NCI-H69 (cell line): ENCODE measurements around the gene TC2N.
"Not testable (repeated sequence)": the region's sequence is repeated elsewhere in the genome, so short reads cannot be mapped to it uniquely, and the experiment has no call there.

ENCODE experiments used
- DNase-seq: peaks from one replicate; lab custom pipeline; 2025; lab: John Stamatoyannopoulos, UW

Gene TC2N

DNA sequence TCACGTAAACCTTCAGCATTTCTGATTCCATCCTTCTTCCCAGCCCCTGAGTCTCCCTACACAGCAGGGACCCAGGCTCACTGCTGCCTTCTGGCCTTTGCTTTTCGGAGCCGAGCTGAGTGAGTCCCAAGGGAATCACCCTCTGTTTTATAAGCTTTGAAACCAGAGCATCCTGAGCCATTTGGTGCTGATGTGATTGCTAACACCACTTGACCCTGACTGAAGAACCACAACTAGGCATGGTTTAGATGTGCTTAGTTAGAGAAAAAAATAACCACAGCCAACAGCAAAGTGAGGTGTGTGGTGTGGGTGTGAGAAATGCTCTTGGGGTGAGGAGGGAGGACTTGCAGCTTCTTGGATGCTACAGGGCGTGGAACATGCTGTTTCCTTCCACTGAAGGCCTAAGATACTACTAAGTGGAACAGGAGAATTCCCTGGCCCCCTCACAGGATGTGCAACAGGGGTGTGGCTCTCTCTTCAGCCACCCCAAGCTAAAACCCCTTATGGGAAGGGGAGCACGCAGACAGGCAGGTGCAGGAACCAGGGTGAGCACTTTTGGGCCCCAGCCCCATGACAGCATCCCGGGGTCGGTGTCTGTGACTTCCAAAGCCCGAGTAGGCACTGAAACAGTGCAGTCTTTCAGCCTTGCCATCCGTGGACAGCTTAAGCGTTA is at the start of gene TC2N:
Gene TC2N, minus strand, starts transcription at position 221 of the 673 bp plus-strand sequence. CDS start 53,767 bp downstream, outside the sequence.
- no peak for DNase-seq

- DNase-seq, result no peak
Measured at GRCh38 chr14:91912035-91912434, 44.7 kb upstream of the TC2N start.

DNA sequence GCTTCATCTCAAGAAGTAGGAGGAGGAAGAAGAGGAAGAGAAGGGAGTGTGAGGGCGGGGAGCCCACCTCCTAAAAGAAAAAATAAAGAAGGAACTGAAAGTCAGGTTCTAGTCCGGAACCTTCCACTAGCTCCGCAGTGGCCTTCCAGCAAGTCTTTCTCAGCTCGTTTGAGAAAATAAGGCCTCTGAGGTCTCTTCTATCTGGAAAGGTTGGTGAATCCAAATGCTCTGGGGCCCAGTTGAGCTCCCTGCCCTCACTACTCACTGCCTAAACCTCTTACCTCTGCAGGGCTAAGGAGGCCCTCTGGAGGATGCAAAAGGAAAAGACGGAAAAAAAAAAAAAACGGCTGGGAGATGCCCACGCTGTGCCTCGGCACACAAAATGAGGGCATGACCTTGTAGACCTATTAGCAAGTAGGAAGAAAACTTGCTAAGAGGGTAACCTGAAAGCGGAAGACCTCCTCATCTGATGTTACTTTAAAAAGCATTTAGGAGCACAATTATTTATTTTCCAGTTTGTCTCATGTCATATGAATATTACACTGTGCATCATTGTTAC is 44.2 kb upstream of the TC2N start:
- DNase-seq, result peak; percentile 55

DNA sequence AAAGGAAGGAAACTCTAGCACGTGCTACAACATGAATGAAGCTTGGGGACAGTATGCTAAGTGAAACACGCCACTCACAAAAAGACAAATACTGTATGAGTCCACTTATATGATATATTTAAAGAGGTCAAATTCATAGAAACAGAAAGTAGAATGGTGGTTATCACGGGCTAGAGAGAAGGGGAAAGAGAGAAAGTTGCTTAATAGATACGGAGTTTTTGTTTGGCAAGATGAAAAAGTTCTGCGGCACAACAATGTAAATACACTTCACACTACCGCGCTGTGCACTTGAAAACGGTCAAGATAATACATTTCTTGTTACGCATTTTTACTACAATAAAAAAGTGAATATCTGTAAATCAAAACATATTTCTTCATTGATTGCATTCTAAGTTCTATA is 42.9 kb upstream of the TC2N start:
- no peak for DNase-seq

DNA sequence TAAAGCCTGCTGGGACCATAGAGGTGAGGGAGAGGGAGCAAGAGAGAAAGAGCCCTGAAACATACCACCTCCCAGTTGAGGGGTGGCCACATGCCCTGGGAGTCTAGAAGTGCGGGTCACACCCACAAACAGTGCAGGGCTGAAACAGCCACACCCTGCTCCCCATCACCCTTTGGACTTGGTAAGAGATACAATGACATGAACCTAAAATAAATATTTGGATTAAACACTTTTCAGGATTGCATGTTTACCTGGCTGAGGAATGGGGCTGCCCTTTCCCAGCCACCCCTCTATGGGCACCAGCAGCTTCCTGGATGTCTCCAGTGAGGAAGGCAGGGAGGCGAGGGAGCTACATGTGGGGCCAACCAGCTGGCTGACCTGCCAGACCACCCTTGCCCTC is 39.0 kb upstream of the TC2N start:
- DNase-seq, result no peak

DNA sequence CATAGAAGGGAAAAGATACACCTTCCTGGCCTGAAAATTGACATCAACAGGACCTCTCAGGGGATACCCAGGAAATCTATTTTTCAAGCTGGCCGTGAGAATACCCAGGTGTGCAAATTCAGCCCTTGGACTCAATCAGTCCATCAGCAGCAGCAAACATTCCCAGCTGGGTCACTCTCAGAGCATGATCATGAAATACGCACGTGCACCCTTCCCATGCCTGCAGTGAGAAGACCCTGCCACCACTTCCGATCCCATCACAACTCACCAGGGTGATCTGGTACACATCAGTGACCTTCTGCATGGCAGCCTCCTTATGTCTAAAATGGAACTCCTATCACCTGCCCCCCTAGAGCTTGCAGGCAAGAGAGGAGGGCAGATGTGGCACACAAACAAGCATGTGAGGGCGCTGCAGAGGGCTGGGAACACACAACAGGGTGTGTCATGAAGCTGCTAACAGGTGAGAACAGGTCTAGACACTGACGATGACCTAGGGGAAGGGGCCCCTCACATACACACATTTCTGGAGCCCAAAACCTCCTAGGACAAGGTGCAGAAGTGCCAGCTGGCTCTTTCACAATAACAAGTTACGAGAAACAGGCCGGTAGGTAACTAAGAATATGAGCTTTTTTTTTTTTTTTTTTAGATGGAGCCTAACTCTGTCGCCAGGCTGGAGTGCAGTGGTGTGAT is 37.8 kb upstream of the TC2N start:
- no peak for DNase-seq

DNA sequence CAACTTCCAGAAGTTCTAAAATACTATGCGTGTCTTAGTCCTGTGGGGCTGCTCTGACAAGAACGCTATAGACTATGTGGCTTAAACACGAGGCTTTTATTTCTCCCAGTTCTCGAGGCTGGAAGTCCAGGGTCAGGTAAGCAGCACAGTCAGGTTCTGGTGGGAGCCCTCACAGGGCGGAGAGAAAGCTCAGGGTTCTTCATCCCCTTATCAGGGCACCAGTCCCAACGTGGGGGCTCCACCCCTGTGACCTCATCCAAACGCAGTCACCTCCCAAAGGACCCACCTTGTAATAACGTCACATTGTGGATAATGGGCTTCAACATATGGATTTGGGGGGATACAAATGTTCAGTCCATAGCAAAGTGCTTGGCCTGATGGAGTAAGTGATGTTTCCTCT is 37.1 kb upstream of the TC2N start:
- DNase-seq, result no peak

- no peak for DNase-seq
Measured at GRCh38 chr14:91903070-91903469, 35.7 kb upstream of the TC2N start.

DNA sequence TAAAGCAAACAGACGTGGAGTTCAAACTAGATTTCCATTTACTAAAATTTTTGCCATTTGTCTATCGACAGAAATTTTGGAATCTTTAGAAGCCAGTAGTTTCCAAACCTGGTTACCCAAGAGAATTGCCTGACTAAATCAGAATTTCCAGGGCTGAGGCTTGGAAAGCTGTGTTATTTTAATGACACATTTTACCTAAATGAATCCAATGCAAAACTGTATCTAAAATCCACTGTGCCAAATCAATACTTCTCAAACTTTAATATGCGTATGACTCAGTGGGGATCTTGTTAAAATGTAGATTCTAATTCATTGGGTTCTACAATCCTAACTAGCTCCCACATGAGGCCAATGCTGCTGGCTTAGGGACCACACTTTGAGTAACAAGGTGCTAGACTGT is 35.0 kb upstream of the TC2N start:
- no peak for DNase-seq

DNA sequence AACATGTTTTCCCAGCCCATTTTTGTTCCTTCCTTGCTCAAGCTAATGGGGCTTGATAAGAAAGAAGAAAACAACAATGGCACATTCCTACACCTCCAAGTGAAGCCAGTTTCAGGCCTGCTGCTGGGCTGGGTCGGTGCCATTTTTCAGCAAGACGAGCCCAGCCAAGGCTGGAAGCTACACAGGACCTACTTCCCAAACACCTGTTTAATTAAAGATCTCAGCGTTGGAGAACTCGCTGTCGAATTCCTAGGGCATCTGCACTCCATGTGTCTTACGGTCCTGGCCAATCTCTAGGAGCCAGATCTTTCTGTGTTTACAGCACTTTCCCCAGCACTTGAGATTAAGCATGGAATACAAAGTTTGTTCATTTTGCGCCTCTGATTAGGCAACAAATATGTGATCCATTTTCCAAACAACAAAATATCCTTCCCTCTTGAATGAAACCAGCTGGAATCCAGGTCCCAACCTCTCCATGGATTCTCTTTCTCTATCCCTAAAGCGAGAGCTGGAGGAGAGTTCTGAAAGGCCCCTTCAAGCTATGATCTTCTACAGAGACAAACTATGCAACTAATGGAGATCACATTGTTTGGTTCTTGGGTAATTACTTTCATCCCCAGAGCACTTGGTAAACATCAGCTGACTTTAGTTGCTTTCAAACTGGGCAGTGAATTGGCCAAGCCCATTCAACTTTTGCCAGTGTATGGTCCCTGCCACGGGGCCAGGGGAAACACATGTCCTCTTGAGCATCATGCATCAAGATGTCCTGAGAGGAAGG is 34.3 kb upstream of the TC2N start:
- DNase-seq, result no peak

DNA sequence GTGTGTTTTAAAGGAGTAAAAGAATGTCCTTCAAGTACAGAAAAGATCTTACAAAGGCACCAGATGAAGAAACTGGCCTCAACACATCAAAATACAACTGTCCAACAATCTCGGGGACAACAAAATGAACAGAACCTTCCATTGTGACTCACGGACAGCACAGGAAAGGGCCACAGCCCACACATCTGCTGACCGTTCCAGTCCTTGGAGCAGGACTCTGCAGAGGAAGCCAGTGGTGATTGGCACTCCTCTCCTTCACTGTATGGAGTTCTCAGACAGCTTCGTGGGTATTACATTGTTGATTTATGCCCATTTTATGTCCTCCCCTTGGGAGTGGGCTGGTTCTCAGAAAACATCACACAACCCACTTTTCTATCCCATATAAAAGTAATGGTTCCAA is 32.5 kb upstream of the TC2N start:
- no peak for DNase-seq

DNA sequence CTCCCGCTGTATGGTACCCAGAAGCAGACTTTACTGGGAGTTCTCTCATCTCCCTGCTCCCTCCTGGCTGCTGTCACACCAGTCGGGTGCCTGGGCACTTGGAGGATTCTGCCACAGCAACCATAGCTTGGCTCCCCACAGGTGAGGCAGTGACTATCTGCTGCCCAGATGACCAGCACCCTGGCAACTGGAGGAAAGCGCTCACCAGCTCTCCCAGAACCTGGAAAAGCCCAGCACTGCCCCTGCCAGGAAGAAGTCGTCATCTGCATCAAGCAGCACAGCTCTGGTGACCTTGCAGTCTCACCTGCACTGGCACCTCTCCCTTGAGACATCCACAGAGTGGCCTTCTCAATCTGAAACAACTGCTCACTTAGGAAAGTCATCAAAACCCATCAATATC is 31.9 kb upstream of the TC2N start:
- DNase-seq, result peak; percentile 13

DNA sequence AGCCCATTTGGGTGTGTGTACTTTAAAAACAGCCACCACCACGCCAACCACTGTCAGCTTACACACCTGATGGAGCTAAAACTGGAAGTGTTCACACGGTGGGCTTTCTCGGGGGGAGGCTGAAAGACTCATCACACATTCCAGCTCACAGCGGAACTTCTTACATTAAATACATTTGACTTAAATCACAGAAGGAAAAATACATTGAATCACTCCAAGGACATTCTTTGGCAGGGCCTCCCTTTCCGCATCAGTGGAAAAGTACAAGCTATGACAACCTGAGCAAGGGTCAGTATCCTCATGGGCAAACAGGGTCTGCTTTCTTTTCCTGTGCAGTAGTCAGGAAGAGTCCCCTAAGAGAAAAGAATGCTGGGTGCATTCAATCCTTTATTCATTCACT is 31.0 kb upstream of the TC2N start:
- no peak for DNase-seq

- not testable (repeated sequence) for DNase-seq
Measured at GRCh38 chr14:91897716-91898115, 30.4 kb upstream of the TC2N start.

DNA sequence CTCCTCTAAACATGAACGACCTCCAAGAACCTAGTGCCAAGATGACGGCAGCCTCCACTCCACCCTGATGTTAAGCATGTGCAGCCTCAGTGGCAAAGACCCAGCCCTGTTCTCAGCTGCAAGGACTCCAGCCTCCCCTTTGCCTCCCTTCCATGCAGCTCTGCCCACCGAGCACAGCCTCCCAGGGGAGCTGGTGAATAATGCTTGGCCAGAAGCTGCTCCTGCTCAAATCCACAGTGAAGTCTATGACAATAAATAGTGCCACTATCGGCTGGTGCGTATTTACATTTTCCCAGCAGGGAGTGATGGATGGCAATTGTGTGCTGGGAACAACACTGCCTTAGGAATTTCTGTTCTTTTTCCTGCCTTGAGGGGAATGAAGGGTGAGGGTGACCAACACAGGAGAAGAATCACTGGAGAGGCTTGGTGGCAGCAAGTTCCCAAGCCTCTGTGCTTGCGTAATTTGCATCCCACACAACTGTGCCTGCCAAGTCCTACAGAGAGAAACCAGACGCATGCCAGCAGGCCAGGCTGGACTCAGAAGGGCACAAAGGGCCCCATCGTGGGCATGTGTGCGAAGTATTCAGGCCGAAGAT is 29.9 kb upstream of the TC2N start:
- DNase-seq, result peak; percentile 30

- no peak for DNase-seq
Measured at GRCh38 chr14:91896419-91896818, 29.1 kb upstream of the TC2N start.

- DNase-seq, result no peak
Measured at GRCh38 chr14:91893669-91894068, 26.3 kb upstream of the TC2N start.

DNA sequence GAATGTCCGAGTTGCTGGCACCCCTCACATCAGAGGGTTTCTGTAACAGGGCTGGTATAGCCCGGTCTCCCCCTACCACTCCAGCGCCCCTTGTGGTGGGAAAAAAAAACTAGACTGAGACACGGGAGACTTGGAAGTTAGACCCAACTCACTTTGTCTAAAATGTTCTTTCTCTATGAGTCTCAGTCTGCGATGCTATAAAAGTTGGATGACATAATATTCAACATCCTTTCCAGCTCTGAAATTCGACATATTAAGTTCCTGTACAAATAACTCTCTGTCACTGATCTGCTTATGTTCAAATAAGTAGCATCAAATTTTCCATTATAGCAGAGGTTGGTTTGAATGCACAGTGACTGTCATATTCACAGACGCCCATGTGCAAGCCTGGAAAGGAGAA is 25.7 kb upstream of the TC2N start:
- DNase-seq, result peak; percentile 54

- DNase-seq, result no peak
Measured at GRCh38 chr14:91891721-91892220, 24.4 kb upstream of the TC2N start.

DNA sequence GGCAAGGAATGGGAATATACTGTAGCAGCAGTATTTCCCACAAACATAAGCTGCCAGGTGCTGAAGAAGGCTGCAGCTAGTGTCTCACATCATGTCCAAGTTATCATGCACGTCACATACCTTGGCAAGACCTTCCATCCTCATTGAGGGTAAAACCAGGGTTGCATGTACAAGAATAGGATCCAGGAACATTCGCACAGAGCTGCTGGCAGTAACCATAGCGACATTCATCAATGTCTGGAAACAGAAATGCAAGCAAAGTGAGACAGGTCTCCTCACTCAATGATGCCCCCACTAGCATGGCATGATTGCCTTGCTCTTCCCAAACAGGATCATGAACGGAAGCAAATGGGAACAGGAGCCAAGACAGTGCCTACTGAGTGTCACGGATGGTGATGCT is 23.8 kb upstream of the TC2N start:
- DNase-seq, result no peak

DNA sequence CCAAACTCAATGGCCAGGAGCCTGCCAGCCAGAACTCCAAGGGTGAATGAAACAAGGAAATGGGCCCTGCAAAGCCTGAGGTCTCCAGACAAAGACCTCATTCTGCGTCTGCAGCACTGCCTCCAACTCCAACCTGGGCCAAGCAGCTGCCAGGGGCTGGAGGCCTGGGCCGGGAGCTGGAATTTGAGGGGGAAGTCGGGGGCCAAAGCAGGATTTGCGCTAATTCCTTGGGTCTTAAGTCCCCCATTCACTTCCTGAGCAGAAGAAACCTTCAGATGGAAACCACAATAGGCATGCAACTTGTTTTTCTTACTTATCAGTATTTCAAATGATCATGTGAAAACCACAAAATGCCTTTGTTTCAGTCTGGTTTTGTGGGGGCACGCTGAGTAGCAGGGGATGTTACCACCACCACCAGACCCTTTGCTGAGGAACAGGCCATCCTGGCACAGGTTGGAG is 23.0 kb upstream of the TC2N start:
- no peak for DNase-seq
